IMR-90 (cell line): Measurements from ENCODE around the gene CLTCL1. TPM values are rescaled to one million over a fixed set of nuclear protein-coding genes. Genes with fewer than 3 reads are reported as not detected.
A peak's percentile ranks its signal among the peaks of the same experiment; 100 is the strongest.

Experiments
- BHLHE40 ChIP-seq: fragments of 150-350 bp; IDR thresholded peaks from 2 replicates; pipeline ENCODE4 v1.6.1; 2016; ENCODE audit warnings: mild to moderate bottlenecking, low read depth, low read length
- CTCF ChIP-seq: conservative IDR thresholded peaks from 2 replicates; pipeline ENCODE4 v1.5.1; 2012; ENCODE audit warnings: mild to moderate bottlenecking, low read depth, low read length, improper control_type of control experiment
- MAFK ChIP-seq: IDR thresholded peaks from 2 replicates; pipeline ENCODE4 v1.6.1; 2012; ENCODE audit warnings: low read depth, low read length, improper control_type of control experiment
- RAD21 ChIP-seq: IDR thresholded peaks from 2 replicates; pipeline ENCODE4 v1.6.1; 2012; ENCODE audit warnings: low read length, improper control_type of control experiment
- polyA plus RNA-seq, 3 experiments: library from polyadenylated mRNA; depleted of rRNA; stranded (reverse); fragments of >200 nt; gene quantifications; 2 replicates each; pipeline ENCODE4 v1.2.3, GENCODE V29; 2012; ENCODE audit warnings: low replicate concordance in 1 of 3
- total RNA-seq: library from RNA; depleted of rRNA; stranded (reverse); fragments of >200 nt; gene quantifications from 2 replicates; pipeline ENCODE4 v1.2.3, GENCODE V29; 2012

The CLTCL1 gene
- total and polyA plus RNA-seq, 2 of the 4 experiments (the other 2 are of a cell fraction) = 6.2 to 8.1 TPM

GRCh38 chr22:19289475-19290161 lies 1.9 kb downstream of the CLTCL1 start (continued):
- no peak for TF ChIP-seq CTCF
- TF ChIP-seq MAFK = peak; percentile 87
- peak; percentile 92 for TF ChIP-seq BHLHE40
- TF ChIP-seq RAD21 = 0 out of 2 replicates have a peak, but pooled peaks have one; percentile 0
